Measurements from ENCODE around the gene ME3.

DNA sequence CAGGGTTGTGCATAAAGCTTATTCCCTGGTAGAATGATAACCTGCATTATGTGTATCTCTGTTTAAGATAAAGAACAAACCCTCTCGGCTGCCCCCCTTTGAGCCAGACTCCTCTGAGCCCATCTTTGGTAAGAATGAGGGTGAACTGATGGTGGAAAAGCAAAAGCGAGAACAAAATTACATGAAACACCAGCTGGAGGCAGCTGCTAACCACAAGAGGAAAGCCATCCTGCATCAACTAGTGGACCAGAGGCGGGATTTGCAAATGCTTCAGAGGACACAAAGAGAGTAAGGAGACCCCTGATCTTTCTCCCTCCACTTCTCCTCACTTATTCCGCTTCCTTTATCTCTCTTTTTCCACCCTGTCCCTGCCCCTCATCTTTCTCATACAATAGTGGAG lies 257.4 kb downstream of the ME3 start:
- TF ChIP-seq EZH2 (optimal IDR thresholded peaks at IDR 0.05; ENCODE audit: low read depth, low read length) (no peak), EZH2phosphoT487 (IDR thresholded peaks at IDR 0.05; ENCODE audit: low read length) (no peak)

All from MM.1S (cell line).